Colon (tissue), 2 donors: ENCODE measurements around the gene NHEJ1.

Source experiments
- FAIRE-seq: peaks from 2 replicates; lab custom pipeline; 2012; peaks lifted over from hg19 to GRCh38; lab: Jason Lieb, UNC
- donor health status: control.
- donor health status: control.

Gene NHEJ1

GRCh38 chr2:219122202-219122980 lies 38.2 kb downstream of the NHEJ1 start:
- FAIRE-seq, result no peak

DNA sequence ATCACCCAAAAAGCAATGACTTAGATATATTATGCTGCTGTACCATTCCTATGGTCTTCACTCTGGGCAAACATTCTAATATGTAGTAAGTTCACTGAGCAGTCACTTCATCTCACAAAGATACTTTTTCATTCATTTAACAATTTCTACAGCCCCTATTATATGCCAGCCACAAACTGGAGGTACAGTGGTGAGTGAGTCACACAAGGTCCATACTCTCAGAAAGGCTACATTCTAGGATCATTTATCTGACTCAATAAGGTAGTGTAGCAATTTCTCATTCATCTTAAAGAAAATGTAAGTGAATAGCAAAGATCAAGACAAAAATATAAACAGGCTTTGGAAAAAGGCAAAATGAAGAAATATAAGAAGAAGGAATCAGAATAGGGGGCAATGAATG lies 40.5 kb downstream of the NHEJ1 start:
- no peak for FAIRE-seq

- FAIRE-seq, result no peak
Observed at GRCh38 chr2:219119422-219120043, 41.1 kb downstream of the NHEJ1 start.

GRCh38 chr2:219118504-219118903 lies 42.1 kb downstream of the NHEJ1 start:
- FAIRE-seq, result no peak

DNA sequence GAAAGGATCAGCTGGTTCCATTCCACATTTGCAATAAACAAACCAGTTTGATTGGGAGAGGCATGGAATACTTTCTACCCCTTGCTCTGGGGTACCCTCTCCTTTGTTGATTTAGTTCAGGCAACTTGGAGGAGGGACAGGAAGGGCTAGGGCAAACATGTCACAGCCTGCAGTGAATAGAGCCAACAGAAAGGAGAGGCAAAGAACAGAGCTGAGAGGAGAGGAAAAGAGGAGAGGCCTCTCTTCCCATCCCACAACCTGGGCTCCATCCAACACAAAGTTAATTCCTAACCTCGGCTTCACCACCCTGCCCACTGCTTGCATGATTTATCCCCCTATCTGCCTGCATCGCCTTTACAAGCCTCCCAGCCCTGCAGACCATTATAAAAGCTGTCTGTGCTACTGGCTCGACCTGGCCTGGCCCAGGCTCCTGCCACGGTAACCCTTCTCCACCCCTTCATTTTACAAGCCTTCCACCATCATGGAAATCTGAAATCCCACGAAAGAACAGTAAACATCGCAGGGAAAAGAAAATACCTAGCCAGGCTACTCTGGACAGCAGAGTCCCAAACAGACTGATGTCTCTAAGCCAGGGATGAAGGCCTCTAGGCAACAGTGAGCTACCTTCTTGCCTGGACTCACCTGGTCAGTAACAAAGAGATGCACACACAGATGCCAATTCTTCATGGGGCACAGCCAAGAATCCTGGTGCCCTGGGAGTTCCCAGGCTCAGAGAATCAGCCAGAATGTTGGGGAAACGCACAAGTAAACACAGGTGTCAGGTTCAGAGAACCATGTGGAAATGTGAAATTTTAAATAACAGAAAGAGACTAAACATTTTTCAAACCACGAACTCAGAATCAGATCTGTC lies 43.6 kb downstream of the NHEJ1 start:
- no peak for FAIRE-seq

- FAIRE-seq, result no peak
Observed at GRCh38 chr2:219112651-219113338, 47.8 kb downstream of the NHEJ1 start.

GRCh38 chr2:219112062-219112406 lies 48.6 kb downstream of the NHEJ1 start:
- no peak for FAIRE-seq

GRCh38 chr2:219111375-219112061 lies 49.1 kb downstream of the NHEJ1 start:
- no peak for FAIRE-seq

GRCh38 chr2:219109471-219109870 lies 51.1 kb downstream of the NHEJ1 start:
- FAIRE-seq, result no peak

DNA sequence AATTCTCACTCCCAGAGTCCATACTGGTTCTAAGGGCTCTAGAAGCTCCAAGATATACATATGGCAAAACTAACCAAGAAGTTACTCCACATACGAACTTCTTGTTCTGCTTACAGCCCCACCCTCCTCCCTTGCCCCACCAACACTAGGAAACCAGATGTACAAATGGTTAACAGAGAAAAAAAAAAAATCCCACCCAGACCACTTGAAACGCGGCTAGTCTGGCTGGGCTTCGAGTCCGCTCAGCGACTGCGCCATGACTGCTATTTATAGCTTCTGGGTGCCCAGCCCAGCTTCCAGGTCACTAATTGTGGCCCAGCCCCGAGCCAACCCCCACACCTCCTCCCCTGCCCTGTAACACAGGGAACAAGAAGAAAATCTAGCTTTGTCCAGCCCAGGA lies 52.9 kb downstream of the NHEJ1 start:
- no peak for FAIRE-seq

- no peak for FAIRE-seq
Observed at GRCh38 chr2:219106251-219106650, 54.4 kb downstream of the NHEJ1 start.

DNA sequence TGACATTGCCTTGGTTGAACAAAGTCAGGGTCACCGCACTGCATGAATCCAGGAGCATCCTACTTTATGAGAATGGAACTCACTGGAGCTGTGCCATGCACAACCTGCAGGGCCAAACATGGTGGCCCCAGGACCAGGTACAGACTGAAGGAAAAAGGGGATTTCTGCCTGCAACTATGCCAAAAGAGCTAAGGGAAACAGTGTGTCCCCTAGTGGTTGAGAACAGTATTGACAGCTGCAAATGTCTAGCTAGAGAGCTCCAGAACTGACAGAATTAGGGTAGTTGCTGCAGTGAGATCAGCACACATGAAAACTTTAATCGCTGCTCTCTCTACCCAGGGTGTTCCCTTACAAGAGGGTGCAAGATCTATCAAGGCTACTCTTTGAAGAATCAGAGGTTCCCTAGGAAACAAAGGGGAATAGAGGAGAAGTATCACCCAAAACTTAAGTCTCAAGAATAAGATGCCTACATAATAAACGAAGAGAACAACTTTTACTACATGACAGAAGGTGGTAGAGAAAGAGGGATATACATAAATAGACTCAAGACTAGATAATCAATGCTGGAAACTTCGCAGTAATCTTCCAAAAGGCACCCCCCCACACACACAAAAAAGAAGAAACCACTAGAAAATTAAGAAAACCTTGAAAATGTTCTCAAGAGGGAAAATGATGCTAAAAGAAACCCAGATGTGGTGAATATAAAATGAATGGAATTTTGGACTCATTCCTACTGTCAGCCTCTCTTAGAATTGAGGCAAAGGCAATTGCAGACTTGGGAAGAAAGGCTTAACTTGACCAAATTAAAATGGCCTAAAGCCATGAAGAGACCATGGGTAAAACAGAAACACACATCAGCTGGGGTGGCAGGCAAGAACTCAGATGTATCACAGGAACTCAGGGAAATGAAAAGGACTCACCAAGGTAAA lies 56.2 kb downstream of the NHEJ1 start:
- FAIRE-seq, result no peak

DNA sequence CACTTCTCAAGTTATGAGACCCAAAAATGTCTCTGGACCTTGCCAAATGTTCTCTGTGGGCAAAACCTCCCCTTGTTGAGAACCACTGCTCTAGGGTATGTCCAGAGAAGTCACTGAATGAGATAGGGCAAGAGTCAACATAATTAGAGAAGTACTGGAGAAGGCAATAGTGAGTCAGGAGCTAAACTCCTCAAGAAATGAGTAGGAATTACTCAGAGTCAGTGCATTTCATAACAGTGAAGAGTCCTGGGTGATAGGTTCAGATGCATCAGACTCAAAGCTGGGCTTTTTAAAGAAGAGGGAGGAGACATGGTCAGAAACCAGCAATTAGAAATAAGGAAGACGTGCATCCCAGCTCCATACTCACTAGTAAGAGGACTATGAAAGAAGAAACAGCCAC lies 61.3 kb downstream of the NHEJ1 start:
- FAIRE-seq, result no peak

- no peak for FAIRE-seq
Observed at GRCh38 chr2:219095406-219095935, 65.1 kb downstream of the NHEJ1 start.

GRCh38 chr2:219094171-219094570 lies 66.4 kb downstream of the NHEJ1 start:
- no peak for FAIRE-seq

DNA sequence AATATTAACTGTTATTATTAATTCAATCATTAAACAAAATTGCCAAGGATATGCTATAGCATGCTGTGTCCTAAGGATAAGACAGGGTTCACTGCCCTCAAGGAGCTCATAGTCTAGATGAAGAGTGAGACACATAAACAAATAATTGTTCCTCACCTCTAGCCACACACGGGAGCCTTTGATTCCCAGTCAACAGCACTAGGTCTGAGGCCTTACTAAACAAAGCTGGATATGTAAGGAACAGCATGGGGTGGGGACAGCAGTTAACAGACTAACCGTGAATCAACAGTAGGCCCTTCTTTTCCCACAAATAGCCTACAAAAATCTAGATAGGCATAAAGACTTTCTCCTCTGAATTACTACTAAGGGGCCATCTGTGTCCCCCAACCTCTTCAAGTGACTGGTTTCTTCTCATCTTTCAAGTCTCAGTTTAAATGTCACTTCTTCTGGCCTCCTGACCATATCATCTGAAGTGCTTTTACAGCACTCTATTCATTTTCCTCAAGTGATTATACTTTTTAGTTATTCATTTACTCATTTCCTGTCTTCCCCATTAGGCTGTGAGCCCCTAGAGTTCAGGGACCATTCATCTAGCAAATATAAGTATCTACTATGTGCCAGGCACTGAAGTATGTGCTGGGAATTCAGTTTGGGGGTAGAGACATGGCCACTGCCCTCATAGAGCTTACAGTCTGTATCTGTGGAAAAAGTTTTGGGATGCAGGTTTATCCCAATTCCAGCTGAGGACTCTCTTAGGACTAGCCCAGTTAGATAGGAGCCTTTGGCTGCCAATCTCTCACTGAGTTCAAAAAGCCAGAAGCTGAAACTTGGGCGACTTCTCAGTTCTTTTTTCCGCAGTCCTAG lies 69.9 kb downstream of the NHEJ1 start:
- no peak for FAIRE-seq

DNA sequence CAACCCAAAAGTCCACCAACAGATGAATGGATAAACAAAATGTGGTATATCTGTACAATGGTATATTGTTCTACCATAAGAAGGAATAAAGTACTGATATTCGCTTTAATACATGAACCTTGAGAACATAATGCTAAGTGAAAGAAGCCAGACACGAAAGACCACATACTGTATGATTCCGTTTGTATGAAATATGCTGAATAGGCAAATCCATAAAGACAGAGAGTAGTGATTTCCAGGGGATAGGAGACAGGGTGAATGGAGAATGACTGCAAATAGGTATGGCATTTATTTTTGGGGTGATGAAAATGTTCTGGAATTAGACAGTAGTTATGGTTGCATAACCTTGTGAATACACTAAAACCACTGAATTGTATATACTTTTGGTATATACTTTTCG lies 71.3 kb downstream of the NHEJ1 start:
- no peak for FAIRE-seq

- no peak for FAIRE-seq
Observed at GRCh38 chr2:219087848-219088247, 72.8 kb downstream of the NHEJ1 start.

GRCh38 chr2:219087361-219087760 lies 73.3 kb downstream of the NHEJ1 start:
- no peak for FAIRE-seq
